ENCODE measurements around the gene CNTN4. TPM values are rescaled to one million over a fixed set of nuclear protein-coding genes. Genes with fewer than 3 reads are reported as not detected.

Gene CNTN4
- total RNA-seq, 1 donor = 0.09 TPM

DNA sequence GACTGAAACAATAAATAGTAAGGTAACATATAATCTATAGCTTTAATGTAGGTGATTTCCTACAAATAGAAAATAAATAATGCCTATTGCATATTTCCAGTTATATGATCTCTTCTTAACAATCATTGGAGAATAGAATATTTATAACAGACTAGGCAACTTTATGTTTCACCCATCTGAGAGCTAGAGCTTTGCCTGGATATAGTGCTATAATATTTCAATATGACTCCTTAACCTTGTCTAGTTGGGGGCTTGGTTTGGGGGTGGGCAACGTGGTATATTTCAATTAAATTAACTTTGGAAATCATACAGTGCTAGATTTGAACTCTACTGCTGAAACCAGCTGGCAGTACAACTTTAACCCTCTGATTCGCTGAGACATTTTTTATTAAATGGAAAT is 265.2 kb downstream of the CNTN4 start:
- TF ChIP-seq, protein P1, sequence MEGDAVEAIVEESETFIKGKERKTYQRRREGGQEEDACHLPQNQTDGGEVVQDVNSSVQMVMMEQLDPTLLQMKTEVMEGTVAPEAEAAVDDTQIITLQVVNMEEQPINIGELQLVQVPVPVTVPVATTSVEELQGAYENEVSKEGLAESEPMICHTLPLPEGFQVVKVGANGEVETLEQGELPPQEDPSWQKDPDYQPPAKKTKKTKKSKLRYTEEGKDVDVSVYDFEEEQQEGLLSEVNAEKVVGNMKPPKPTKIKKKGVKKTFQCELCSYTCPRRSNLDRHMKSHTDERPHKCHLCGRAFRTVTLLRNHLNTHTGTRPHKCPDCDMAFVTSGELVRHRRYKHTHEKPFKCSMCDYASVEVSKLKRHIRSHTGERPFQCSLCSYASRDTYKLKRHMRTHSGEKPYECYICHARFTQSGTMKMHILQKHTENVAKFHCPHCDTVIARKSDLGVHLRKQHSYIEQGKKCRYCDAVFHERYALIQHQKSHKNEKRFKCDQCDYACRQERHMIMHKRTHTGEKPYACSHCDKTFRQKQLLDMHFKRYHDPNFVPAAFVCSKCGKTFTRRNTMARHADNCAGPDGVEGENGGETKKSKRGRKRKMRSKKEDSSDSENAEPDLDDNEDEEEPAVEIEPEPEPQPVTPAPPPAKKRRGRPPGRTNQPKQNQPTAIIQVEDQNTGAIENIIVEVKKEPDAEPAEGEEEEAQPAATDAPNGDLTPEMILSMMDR (IDR thresholded peaks at IDR 0.05; ENCODE audit: insufficient read depth, low read length) = no peak
- DNase-seq (ENCODE audit: low read depth) = no peak
- H3K4me3 ChIP-seq (ENCODE audit: low read depth, low read length) = no peak overlapping the region

DNA sequence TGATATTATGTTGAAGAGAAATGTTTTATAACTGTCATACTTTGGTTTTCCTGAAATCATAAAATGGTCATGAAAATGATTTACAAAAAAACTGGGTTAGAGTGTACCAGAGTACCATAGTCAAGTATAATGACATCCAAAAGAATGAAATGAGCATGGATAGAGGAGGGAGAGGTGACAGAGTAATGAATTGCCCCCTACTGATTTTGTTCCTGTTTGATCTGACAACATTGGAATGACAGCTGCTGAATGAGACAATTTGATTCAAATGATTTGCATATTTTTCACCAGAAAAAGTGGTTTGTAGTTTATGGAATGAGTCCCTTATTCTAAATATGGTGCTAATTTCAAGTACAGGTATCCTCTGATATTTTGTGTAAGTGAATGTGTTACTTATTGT is 271.7 kb downstream of the CNTN4 start:
- TF ChIP-seq, protein P1 (IDR thresholded peaks at IDR 0.05; ENCODE audit: insufficient read depth, low read length) = no peak
- no peak for DNase-seq (ENCODE audit: low read depth)
- no peak overlapping the region for H3K4me3 ChIP-seq (ENCODE audit: low read depth, low read length)

DNA sequence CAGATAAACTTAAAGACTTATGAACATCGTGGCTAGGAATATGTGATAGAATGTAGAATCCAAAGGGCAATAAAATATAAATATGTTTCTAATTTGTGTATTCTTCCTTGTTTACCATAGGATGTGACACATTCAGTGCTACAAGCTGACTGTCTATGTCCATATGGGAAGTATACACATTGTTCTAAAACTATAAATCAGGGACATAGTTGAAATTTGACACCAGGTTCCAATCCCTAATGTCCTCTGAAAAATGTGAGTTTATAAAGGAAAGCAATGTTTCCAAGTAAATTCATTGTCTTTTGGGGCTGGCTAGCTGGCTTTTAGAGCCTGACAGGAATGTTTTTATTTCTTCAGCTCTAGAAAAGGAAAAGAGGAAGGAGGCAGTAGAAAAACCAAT is 273.6 kb downstream of the CNTN4 start:
- DNase-seq (ENCODE audit: low read depth) = no peak
- no peak overlapping the region for H3K4me3 ChIP-seq (ENCODE audit: low read depth, low read length)

DNA sequence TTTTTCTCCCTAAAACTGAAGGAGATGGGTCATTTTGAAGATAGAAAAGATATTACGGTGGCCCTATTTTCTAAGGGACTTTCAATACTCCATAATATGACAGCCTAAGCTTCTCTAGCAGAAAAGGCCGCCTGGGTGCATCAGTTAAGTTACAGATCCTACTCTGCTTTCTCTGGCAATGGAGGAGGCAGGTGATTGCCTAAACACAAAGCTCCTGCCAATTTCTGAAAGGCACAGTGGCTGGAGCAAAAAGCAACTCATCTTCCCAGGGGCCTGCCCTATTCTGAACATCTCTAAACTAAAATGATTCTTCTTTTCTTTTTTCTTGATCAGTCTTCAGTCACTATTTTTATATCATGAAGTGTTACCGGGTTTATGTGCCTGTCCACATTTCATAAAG is 276.7 kb downstream of the CNTN4 start:
- no peak overlapping the region for H3K4me3 ChIP-seq (ENCODE audit: low read depth, low read length)
- TF ChIP-seq, protein P1 (IDR thresholded peaks at IDR 0.05; ENCODE audit: insufficient read depth, low read length) = no peak
- DNase-seq (ENCODE audit: low read depth) = no peak

More for the DNA sequence above, 273.6 kb downstream of the CNTN4 start:
- TF ChIP-seq, protein P1 (IDR thresholded peaks at IDR 0.05; ENCODE audit: insufficient read depth, low read length) = no peak

- H3K4me3 ChIP-seq (ENCODE audit: low read depth, low read length) = no peak overlapping the region
- no peak for DNase-seq (ENCODE audit: low read depth)
- TF ChIP-seq, protein P1 (IDR thresholded peaks at IDR 0.05; ENCODE audit: insufficient read depth, low read length) = no peak
Measured at GRCh38 chr3:2377281-2377680, 278.6 kb downstream of the CNTN4 start.

DNA sequence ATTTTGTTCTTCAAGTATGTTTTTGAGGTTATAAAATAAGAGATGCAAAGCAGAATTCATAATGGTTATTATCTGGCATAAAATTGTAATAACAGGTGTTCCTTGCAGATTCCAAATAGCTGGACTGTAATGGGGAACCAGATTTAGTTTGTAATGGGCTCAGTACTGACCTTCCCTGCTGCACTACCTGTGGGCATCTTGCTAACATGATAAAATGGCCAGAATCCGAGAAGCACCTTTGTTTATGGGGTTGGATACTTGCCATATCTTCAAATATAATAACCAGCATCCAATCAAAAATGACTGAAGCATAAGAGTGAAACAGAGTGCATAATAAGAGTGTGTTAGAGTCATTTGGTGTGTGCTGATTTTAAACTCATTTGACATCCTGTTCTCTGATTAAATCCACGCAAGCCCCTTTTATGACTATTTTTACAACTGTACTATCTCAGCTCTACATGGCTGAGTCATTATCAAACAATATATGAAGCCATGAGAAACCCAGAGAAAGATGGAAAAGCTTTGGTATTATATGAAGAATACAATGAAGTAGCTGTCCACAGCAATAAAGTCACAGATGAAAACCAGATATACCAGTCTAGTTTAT is 292.4 kb downstream of the CNTN4 start:
- TF ChIP-seq, protein P1 (IDR thresholded peaks at IDR 0.05; ENCODE audit: insufficient read depth, low read length) = no peak
- no peak for DNase-seq (ENCODE audit: low read depth)
- H3K4me3 ChIP-seq (ENCODE audit: low read depth, low read length) = no peak overlapping the region

DNA sequence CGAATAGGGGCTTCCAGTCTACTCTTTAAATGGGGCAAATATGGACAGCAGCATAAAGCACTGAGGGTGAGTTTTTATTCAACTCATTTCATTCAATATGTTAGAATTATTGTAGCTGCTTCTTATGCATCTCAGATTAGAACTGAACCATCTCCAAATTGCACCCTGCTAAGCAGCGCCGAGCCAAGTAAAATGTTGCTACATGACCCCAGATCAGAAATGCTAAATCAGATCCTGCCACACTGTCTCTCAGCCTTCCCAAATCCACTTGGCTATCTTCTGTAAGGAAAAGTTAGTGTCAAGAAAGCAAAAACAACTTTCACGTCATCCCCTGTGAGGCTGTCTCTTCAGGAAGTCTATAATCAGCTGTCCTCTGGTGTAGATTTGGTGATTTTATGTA is 293.2 kb downstream of the CNTN4 start:
- no peak for DNase-seq (ENCODE audit: low read depth)
- no peak overlapping the region for H3K4me3 ChIP-seq (ENCODE audit: low read depth, low read length)
- TF ChIP-seq, protein P1 (IDR thresholded peaks at IDR 0.05; ENCODE audit: insufficient read depth, low read length) = no peak

Data from fibroblast of the aortic adventitia (primary cell).